Stimulated activated CD8-positive, alpha-beta memory T cell treated with anti-CD3 and anti-CD28 coated beads, Interleukin-7, amount 100 ng/mL, for 24 hours (primary cell): ENCODE measurements around the gene PER1.
"Not testable (repeated sequence)": the region's sequence is repeated elsewhere in the genome, so short reads cannot be mapped to it uniquely, and the experiment has no call there.

ENCODE experiments used
- DNase-seq: peaks from one replicate; pipeline ENCODE4 v3.0.0-alpha.2; 2020; ENCODE audit warnings: low read depth

PER1 gene

DNA sequence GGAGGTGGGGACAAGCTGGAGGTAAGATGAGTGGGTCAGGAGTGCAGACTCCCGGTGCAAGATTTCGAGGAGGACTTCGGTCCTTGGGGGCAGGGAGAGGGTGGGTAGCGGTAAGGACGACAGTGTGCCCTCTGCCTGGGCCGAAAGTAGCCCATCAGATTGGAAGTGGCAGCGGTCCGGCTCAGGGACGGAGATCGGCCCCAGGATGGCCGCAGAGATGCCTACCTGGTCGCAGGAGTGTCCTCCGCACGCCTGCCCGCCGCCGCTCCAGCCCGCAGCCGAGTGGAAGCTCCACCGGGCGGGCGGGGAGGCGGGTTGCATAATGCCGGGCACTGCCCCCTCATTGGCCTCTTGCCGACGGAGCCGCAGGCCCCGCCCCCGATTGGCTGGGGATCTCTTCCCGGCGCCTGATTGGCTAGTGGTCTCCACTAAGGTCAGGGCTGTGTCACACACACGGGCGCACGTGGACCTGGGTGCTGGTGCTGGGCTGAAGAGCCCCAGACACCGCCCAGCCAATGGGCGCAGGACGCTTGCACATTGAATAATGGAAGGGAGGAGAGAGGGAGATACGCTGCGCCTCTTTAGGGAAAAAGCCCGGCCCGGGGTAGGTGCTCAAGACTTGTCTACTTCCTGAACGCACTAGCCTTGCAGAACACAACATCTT lies at the start of gene PER1:
TSS of gene PER1 (minus strand) at position 293 of the 664 bp plus-strand sequence. CDS start 1,698 bp downstream, outside the sequence.
- peak; percentile 74 for DNase-seq

GRCh38 chr17:8192070-8192815 lies 40.0 kb upstream of the PER1 start:
- no peak for DNase-seq

GRCh38 chr17:8190506-8190905 lies 38.3 kb upstream of the PER1 start:
- no peak for DNase-seq

GRCh38 chr17:8189711-8190477 lies 37.7 kb upstream of the PER1 start, which contains the start of gene BORCS6:
BORCS6 (minus strand) TSS chr17:8190180; CDS start chr17:8190140, 40 bp downstream.
- peak; percentile 88 for DNase-seq

- DNase-seq, result no peak
Measured at GRCh38 chr17:8189041-8189710, 37.0 kb upstream of the PER1 start.

- DNase-seq, result no peak
Measured at GRCh38 chr17:8188263-8188839, 36.1 kb upstream of the PER1 start.

GRCh38 chr17:8187517-8188262 lies 35.5 kb upstream of the PER1 start:
- DNase-seq, result peak; percentile 91

DNA sequence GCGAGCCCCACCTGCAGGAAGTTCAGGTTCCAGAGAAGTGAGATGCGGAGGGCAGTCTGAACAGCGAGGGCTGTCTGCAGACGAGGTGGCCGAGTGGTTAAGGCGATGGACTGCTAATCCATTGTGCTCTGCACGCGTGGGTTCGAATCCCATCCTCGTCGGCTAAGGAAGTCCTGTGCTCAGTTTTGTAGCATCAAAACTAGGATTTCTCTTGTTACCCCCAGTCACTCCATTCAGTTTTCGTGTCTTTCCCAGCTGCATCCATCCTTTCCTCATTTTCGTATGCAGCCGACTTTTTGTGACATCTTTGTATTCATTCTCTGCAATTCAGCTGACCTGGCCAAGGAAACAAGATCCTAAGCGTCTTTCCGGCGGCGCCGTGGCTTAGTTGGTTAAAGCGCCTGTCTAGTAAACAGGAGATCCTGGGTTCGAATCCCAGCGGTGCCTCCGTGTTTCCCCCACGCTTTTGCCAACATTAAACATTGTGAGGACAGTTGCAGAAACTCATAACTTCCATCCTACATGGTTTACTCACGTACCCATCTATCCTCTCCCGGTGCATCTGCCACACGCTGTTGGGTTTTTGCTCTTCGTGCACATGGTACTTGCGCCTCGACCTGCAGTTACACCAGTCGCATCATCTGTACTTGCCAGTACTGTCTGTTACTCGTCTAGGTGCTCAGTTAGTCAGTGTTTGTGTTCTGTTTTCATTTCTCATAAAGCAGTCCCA lies 34.7 kb upstream of the PER1 start:
- DNase-seq, result peak; percentile 98

- DNase-seq, result no peak
Measured at GRCh38 chr17:8186446-8186786, 34.2 kb upstream of the PER1 start.

DNA sequence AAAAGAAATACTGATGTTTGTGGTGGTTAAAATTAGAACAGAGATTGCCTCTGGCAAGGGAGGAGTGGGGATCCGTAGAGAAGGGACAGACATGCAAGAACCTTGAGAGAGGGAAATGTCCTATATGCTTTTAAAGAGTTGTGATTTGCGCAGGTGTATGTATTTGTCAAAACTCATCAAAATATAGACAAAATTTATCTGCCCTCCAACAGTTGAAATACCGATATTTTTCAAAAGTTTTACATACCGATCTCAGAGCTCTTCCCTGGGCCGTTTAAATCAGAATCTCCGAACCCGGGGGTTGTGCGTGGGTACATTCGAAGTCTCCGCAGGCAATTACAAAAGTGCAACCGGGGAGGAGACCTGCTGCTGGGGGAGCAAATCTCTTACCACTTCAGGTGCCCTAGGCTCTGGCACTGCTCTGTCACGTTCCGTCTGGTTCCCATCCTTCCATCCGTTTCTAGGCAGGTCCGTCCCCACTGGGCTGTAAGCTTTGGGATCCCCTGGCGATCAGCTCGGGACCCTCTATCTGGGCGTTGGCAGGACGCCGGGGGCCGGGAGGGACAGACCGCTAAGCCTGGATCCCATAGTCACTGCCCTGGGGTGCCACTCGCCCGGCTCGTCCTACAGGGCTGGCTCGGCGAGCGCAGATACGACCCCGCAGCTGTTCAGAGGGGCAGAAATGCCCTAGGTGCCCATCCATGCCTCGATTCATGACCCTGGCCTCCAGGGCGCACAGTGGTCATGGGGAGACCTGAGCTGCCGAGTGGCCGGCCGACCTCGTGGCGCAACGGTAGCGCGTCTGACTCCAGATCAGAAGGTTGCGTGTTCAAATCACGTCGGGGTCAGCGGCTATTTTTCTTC lies 33.6 kb upstream of the PER1 start:
- peak; percentile 91 for DNase-seq

DNA sequence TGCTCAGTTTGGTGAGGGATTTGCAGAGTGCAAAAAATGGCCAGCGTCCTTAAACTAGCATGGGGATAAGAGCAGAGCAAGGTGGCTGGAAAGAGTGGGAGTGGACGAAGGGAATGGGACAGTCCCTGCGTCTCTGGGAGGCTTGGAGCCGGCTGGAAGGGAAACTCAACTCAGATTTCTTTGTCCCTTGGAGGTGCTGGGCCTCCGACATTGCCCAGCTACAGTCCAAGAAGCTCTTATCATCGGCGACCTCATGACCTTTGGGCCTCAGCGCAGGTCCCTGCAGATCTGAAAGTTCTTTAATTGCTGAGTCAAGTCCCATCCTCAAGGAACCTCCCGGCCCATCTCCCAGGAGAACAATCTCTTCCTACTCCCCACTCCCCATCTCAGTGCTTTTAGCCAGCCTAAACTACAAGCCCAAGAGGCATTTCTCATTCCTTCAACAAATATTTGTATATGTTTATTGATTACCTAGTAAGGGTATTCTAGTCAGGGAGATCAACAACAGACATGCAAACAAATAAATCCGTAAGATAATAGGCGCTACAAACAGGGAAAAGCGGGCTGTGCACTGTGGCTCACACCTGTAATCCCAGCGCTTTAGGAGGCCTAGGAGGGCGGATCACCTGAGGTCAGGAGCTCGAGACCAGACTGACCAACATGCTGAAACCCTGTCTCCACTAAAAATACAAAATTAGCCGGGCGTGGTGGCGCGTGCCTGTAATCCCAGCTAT lies 25.0 kb upstream of the PER1 start:
- no peak for DNase-seq

DNA sequence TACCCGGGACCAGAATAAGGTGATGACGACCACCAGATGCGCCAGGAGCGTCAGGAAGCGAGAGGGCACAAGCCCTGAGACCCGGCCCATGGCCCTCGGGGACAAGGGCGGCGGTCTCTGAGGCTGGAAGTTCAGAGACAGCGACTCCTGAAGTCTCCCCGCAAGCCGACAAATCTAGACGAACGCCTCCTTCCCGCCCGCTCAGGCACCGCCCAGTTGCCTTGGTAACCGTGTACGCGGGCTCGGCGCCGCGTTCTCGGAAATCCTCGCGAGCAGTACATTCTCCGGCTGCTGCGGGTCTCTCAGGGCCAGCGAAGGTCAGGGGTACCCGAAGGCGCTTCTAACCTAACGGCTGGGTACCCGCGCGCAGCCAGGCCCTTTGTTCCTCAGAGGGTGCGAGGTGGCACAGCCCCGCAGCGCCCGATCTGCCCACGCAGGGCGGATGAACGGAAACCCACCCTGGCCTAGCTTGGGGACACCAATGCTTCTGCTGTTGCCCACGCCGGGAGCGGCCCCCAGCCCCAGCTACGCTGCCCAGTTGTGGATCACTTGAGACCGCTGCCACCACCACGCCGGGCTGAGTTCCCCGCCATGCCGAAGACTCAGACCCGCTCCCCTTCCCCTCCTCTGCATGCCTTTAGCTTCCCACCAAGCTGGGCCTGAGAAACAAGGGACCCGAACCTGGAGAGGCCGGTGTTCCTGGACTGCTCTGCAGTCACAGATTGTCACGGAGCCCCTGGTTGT lies 24.2 kb upstream of the PER1 start, which contains the start of gene TMEM107:
TSS of gene TMEM107 (minus strand) at position 184 of the 744 bp plus-strand sequence. CDS start at position 90, 94 bp downstream.
- DNase-seq, result no peak

DNA sequence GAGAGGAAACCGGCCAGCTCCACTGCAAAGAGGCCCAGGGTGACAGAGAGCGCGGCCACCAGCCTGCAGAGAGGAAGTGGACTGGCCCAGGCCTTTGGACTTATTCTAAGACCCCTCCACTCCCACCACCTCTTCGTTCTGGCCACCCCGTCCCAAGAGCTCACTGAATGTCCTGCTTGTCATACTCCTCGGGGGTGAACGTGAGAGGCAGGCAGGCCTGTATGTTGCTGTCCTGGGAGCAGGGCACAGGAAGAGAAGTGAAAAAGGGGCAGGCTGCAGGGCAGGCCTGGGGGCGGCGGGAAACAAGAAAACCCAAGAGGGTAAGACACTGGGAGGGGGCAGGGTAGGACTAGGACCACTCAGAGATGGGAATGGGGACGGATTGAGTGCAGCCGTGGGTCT lies 23.6 kb upstream of the PER1 start:
- no peak for DNase-seq

DNA sequence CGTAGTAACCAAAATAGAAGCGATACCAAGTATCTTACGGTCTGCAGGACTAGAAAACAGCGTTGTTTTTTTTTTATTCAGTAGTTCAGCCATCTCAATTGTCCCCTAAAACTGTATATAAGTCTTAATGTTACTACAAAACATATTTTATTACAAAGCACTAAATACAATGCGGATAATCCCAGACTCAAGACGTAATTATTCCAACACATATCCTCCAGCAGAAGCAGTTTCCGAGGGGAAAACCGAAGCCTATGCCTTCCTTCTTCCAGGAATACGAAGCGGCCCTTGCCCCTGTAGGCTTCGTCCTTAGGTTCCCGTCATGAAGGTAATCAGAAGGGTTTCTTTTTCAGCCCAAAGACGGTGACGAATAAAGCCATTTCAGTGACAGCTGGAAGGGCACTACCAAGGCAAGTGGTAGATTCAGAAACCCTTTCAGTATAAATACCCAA lies 21.7 kb upstream of the PER1 start:
- no peak for DNase-seq

DNA sequence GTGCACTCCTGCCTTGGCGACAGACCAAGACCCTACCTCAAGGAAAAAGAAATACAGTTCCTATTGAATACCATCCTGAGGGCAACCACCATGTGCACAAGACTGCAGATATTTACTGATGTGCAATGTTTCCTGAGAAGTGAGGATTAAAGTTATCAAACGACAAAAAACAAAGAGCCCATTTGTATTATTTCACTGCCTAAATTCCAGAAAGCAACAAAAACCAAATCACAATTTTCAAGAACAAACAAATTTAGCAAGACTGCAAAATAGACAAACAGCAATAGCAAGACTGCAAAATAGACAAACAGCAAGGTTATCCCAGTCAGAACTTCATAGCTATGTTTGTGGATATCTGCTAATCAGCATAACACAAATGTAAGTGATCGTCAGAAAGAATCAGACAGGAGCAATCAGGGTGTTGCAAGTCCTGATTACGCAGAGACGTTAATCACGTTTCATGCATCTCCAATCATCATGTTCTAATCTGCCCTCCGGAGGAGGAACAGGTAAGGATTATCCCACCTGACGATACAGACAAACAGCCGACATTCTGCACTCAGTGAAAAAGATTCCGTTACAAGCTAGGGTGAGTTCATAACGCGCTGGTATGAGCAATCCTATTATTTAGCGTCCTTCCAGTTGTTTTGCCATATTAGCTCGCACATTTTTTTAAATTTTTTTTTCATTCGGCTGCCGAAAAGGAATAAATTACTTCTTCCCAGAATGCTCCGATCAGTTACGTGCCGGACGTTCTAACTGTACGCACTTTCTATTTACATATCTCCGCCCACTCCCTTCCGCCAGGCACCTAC lies 21.1 kb upstream of the PER1 start:
- no peak for DNase-seq

- DNase-seq, result not testable (repeated sequence)
Measured at GRCh38 chr17:8170186-8170585, 18.0 kb upstream of the PER1 start.

DNA sequence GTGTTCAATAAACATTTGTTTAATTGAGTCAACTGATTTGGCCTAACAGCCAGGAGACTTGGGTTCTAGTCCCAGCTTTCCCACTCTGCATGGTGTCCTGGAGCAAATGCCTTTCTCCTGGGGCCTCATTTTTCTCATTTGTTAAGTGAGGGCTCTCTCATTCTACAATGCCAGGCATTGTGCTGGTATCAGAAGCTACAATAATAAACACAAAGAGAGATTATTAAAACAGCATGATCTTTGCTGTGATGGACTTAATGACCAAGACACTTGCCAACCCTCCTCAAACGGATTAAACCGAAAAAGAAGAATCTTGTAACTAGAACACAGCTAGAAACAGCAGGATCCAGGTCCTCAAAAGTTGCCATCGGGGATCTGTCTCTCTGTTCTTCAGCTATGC lies 15.3 kb upstream of the PER1 start:
- DNase-seq, result no peak
